Measurements from ENCODE around the gene HERPUD1. TPM values are rescaled to one million over a fixed set of nuclear protein-coding genes. Genes with fewer than 3 reads are reported as not detected.
A peak's percentile ranks its signal among the peaks of the same experiment; 100 is the strongest.

HERPUD1 gene
- total RNA-seq, 4 donors from 2014 or later, result 40.6 to 81.3 (median 43.9) TPM

DNA sequence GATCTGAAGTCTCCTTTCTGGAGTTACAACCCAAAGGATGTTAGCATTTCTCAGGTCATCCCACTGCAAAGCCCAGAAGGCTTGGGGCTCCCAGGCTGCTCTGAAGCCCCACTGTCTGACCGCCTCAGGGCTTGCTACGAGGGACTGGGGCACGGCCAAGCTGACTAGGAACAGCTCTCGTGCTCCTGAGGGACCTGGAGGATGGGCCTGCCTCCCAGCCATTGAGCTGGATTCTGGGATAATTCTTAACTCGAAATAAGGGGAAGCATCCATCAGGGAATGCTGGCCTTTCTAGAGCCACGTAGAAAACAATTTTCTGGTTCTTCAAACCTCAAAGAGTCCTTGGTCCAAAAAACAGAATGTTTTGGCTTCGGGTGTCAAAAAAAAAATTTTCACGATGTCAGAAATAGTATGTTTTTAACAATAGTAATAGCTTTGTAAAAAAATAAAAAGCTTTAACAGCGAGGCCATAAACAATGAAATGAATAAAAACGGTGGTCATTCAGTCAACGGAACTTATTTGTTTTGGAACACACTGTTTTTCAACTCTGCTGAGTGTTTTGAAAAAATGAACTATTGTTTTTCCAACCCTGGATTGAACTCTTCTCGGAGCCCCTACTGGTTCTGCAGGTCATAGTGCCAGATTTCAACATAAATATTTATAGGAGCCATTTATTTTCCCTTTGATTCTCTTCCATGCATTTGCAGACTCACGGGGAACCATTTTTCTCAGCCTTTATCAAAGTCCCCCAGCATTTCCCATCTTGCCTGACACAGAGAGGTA is 16.4 kb upstream of the HERPUD1 start:
- Histone ChIP-seq H3K9me3 (no peaks in the 10 kb centered on the region), H3K36me3 (no peaks in the 10 kb centered on the region), H3K27me3 (no peaks in the 10 kb centered on the region), H3K4me1 (peaks cover 23 to 97% (median 43%) of the 10 kb centered on the region in 3 donors), H3K4me3 (no peak overlapping the region), H3K27ac (peak overlapping the region; percentile 2 to 75 (median 62))
- intact Hi-C loops (cut with DNase I), result no loop called here
- TF ChIP-seq POLR2A (IDR thresholded peaks at IDR 0.05), result no peak
- no peak for TF ChIP-seq CTCF (IDR thresholded peaks at IDR 0.05)
- no peak for DNase-seq
- WGBS, 2 donors, result 38 to 45% methylated on average over 11 to 13 of the region's 13 CpGs

DNA sequence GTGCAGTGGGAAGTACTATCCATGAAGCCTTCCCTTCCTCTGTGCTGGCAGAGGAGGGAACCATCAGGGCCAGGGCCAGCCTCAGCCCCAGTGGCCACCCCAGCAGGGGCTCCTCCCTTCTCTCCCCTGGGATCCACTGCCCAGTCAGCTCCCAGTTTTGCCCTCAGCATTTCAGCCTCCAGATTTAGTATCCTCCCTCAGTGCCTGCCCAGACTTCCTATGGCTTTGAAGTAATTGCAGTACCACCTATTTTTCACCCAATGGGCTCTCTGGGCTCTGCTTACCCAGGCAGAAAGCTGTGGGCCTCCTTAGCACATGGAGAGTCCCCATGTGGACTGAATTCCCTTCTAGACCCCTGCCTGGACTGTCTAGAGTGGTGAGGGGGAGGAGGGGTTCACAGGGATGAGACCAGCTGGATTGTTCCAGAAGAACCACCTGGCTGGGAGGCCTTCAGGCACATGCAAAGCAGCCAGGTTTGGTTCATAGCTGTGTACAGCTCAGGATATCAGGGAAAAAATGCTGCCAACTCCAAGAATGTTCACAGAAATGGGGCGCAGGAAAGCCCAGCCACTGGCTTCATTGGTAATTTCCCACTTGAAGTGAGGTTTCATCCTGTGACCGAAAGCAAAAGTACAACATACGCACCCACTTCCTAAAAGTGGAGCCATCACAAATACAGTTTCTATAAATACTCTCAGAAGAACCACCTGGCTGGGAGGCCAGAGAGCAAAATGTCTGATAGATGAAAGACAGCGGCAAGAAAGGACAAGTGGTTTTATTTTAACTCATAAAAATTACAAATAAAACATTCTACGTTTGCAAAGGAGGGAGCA is 15.2 kb upstream of the HERPUD1 start:
- Histone ChIP-seq H3K4me1 (peaks cover 23 to 97% (median 43%) of the 10 kb centered on the region in 3 donors), H3K36me3 (no peaks in the 10 kb centered on the region), H3K4me3 (no peak overlapping the region), H3K9me3 (no peaks in the 10 kb centered on the region), H3K27me3 (no peaks in the 10 kb centered on the region), H3K27ac (peak overlapping the region; percentile 5 to 75 (median 62))
- TF ChIP-seq POLR2A (IDR thresholded peaks at IDR 0.05) (no peak), CTCF (IDR thresholded peaks at IDR 0.05) (no peak)
- DNase-seq, result no peak
- WGBS, 2 donors, result 82 to 83% methylated on average over 5 of the region's 5 CpGs
- intact Hi-C loops (cut with DNase I), result no loop called here

DNA sequence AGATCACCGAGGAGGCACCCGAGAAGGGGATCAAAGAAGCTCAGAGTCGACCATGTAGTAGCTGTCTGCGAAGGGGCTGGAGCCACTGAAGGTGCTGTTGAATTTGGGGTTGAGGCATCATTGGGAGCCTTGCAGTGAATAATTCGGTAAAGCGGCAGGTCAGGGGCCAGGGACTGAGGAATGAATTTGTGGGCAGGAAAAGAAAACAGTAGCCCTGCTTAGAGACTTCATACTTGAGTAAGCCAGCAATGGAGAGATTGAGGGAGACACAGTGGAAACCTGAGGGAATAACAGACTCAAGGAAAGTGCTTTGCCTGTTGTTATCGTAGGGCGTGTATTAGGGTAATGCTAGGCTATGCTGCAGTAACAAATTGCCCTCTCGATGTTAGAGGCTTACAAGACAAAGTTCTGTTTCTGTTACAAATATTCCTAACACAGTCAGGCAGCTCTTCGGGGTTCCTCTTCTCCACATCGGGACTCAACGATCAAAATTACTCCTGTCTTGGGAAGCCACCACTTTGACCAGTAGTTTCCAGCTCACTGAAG is 13.4 kb upstream of the HERPUD1 start:
- DNase-seq, result no peak
- peaks cover 18 to 80% (median 36%) of the 10 kb centered on the region in 3 donors for H3K4me1 ChIP-seq
- H3K9me3 ChIP-seq, result no peaks in the 10 kb centered on the region
- no peaks in the 10 kb centered on the region for H3K36me3 ChIP-seq
- intact Hi-C loops (cut with DNase I), result no loop called here
- TF ChIP-seq CTCF (IDR thresholded peaks at IDR 0.05) (no peak), POLR2A (IDR thresholded peaks at IDR 0.05) (no peak)
- peak overlapping the region in 2 of 4 donors; percentile 64 to 80 for H3K27ac ChIP-seq
- WGBS, 2 donors, result 91 to 93% methylated on average over 12 of the region's 12 CpGs
- H3K27me3 ChIP-seq, result no peaks in the 10 kb centered on the region
- H3K4me3 ChIP-seq, result no peak overlapping the region

GRCh38 chr16:56919099-56919800 is 12.7 kb upstream of the HERPUD1 start:
- peak overlapping the region; percentile 4 to 80 (median 46) for H3K27ac ChIP-seq
- H3K9me3 ChIP-seq, result no peaks in the 10 kb centered on the region
- no peak overlapping the region for H3K4me3 ChIP-seq
- TF ChIP-seq CTCF (IDR thresholded peaks at IDR 0.05), result no peak
- TF ChIP-seq POLR2A (IDR thresholded peaks at IDR 0.05), result no peak
- no peak for DNase-seq
- intact Hi-C loops (cut with DNase I), result no loop called here
- WGBS, 2 donors, result 27 to 40% methylated on average over 11 of the region's 11 CpGs
- no peaks in the 10 kb centered on the region for H3K27me3 ChIP-seq
- no peaks in the 10 kb centered on the region for H3K36me3 ChIP-seq
- H3K4me1 ChIP-seq, result peaks cover 18 to 75% (median 36%) of the 10 kb centered on the region in 3 donors

Data from esophagus squamous epithelium (tissue), 5 donors.